Cardiac muscle cell (in vitro differentiated cells and primary cell): ENCODE results near the gene ST6GALNAC5. TPM values are rescaled to one million over a fixed set of nuclear protein-coding genes. Genes with fewer than 3 reads are reported as not detected.

ENCODE experiments used
- DNase-seq, 2 donors: peaks; one replicate each; pipeline versions ENCODE4 v3.0.0 to v3.0.0-alpha.2; 2010 to 2017; ENCODE audit warnings: low read depth in 1 of 2, low spot score in 1 of 2
- H3K27ac ChIP-seq: fragments of 200-600 bp; sonication (generic); 2 replicates; pipeline ENCODE4 v1.5.1; 2016
- H3K27me3 ChIP-seq: fragments of 200-600 bp; sonication (generic); 2 replicates; pipeline ENCODE4 v1.6.0; 2016; ENCODE audit warnings: control low read depth
- H3K36me3 ChIP-seq: fragments of 200-600 bp; sonication (generic); 2 replicates; pipeline ENCODE4 v1.5.1; 2016; ENCODE audit warnings: control low read depth
- H3K4me1 ChIP-seq: fragments of 200-600 bp; sonication (generic); 2 replicates; pipeline ENCODE4 v1.8.1; 2017; ENCODE audit warnings: low read depth, mild to moderate bottlenecking, mixed run types
- H3K4me3 ChIP-seq: fragments of 200-600 bp; sonication (generic); 2 replicates; pipeline ENCODE4 v1.5.1; 2016; ENCODE audit warnings: mild to moderate bottlenecking
- H3K9me3 ChIP-seq: fragments of 200-600 bp; sonication (generic); 2 replicates; pipeline ENCODE4 v1.5.1; 2017; ENCODE audit warnings: low read depth, mild to moderate bottlenecking, control low read depth
- polyA plus RNA-seq: library from polyadenylated mRNA; unstranded; fragments of >200 nt; fragmentation: Nextera tagmentation; extraction: Ambion mirVana; gene quantifications from 2 replicates; pipeline ENCODE4 v1.2.1, GENCODE V29; 2016
- total RNA-seq: library from RNA; depleted of rRNA; stranded (reverse); fragments of >200 nt; gene quantifications from 2 replicates; pipeline ENCODE4 v1.2.3, GENCODE V29; 2016
- TF ChIP-seq, protein P1 (sequence below): IDR thresholded peaks from 2 replicates; pipeline ENCODE4 v1.5.1; 2012; ENCODE audit warnings: low read depth, mild to moderate bottlenecking, low read length

The ST6GALNAC5 gene
- total and polyA plus RNA-seq, 2 experiments from 2014 or later, result 1.5 to 4.0 TPM

DNA sequence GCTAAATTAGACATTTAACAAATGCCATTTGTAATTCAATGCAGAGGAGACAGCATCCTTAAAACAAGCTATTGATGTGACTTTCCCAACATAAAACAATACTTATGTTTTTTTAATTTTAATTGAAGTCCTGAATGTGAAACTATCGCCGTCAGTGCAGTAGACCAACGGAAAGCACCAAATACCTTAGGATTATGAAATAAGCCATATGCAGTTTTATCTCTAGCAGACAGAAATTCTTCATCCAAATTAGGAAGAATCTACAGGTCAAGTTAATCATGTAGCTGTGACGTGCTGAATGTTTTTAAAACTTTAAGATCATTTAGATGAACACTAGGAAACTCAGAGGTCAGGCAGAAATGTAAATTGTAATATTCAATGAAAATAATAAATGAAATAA is 714 bp upstream of the ST6GALNAC5 start:
- TF ChIP-seq, protein P1, sequence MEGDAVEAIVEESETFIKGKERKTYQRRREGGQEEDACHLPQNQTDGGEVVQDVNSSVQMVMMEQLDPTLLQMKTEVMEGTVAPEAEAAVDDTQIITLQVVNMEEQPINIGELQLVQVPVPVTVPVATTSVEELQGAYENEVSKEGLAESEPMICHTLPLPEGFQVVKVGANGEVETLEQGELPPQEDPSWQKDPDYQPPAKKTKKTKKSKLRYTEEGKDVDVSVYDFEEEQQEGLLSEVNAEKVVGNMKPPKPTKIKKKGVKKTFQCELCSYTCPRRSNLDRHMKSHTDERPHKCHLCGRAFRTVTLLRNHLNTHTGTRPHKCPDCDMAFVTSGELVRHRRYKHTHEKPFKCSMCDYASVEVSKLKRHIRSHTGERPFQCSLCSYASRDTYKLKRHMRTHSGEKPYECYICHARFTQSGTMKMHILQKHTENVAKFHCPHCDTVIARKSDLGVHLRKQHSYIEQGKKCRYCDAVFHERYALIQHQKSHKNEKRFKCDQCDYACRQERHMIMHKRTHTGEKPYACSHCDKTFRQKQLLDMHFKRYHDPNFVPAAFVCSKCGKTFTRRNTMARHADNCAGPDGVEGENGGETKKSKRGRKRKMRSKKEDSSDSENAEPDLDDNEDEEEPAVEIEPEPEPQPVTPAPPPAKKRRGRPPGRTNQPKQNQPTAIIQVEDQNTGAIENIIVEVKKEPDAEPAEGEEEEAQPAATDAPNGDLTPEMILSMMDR, result no peak
- Histone ChIP-seq H3K27me3 (peaks cover 59% of the 10 kb centered on the region), H3K27ac (no peak overlapping the region), H3K4me3 (no peak overlapping the region), H3K4me1 (no peaks in the 10 kb centered on the region), H3K9me3 (no peaks in the 10 kb centered on the region), H3K36me3 (no peaks in the 10 kb centered on the region)
- DNase-seq, result peak in 1 of 2 donors; percentile 59

DNA sequence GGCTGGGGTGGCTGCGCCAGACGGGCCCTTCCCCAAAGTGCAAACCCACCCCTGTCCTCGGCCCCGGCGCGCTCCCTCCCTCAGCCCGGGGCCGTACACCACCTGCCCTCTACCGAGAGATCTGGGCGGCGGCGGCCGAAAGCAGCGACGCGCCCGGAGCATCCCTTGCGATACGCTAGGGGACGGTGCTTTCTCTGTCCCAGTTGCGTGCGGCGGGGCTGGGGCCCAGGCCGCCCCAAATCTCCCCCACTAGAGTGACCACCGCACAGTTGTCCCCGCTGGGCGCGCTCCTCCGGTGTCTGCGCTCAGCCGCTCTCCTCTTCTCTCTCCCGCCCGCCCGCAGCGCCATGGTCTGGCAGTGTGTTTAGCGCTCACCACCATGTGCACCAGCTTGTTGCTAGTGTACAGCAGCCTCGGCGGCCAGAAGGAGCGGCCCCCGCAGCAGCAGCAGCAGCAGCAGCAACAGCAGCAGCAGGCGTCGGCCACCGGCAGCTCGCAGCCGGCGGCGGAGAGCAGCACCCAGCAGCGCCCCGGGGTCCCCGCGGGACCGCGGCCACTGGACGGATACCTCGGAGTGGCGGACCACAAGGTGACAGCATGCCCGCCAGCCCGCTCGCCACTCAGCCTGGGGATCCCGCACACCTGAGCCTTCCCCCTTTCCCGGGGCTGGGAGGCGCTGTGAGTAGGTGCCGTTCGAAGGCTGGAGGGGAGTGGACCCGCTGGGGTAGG is 1.0 kb downstream of the ST6GALNAC5 start:
- peaks cover 60% of the 10 kb centered on the region for H3K27me3 ChIP-seq
- no peaks in the 10 kb centered on the region for H3K9me3 ChIP-seq
- no peaks in the 10 kb centered on the region for H3K36me3 ChIP-seq
- TF ChIP-seq, protein P1, result peak; percentile 15
- DNase-seq, result peak; percentile 50 to 69
- no peaks in the 10 kb centered on the region for H3K4me1 ChIP-seq
- H3K27ac ChIP-seq, result no peak overlapping the region
- peak overlapping the region; percentile 62 for H3K4me3 ChIP-seq

DNA sequence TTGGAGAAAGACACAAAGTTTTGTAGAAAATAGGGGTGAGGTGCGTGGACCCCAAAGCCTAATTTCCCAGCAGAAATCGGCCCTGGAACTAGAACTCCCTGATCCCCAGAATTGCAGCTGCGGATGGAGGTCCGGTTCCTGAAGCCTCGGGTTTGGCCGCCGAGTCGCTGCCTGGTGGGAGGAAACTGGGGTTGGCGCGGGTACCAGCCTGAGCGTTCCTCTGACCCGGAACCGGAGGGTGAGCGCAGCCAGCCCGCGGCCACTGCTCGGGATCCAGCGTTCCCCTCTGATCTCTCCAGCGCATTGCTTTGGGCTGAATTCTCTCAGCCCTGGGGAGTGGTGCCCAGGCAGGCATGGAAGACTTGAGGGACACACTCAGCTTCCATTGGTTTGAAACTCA is 1.6 kb downstream of the ST6GALNAC5 start:
- Histone ChIP-seq H3K27me3 (peaks cover 60% of the 10 kb centered on the region), H3K4me3 (peak overlapping the region; percentile 62), H3K36me3 (no peaks in the 10 kb centered on the region), H3K27ac (no peak overlapping the region), H3K4me1 (no peaks in the 10 kb centered on the region), H3K9me3 (no peaks in the 10 kb centered on the region)
- peak in 1 of 2 donors; percentile 23 for DNase-seq
- TF ChIP-seq, protein P1, result no peak

DNA sequence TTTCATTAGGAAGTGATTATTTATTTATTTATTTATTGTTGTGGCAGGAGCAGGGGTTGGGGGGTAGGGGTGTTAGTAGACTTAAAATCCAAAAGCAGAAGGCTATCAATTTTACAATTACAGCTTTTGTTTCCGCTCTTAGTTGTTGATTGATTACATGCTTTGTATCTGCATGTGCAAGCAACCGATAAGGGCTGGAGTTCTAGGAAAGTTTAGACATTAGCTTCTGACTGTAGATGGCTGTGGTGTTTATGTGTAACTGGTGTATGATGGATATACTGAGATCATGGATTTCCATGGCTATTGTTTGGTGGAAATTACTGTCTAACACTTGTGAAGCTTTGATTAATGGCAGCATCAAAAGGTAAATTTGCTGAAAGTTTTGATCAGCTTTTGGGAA is 2.8 kb downstream of the ST6GALNAC5 start:
- H3K27me3 ChIP-seq, result peaks cover 54% of the 10 kb centered on the region
- H3K36me3 ChIP-seq, result no peaks in the 10 kb centered on the region
- TF ChIP-seq, protein P1, result no peak
- no peak for DNase-seq
- H3K27ac ChIP-seq, result no peak overlapping the region
- H3K4me3 ChIP-seq, result no peak overlapping the region
- H3K9me3 ChIP-seq, result no peaks in the 10 kb centered on the region
- no peaks in the 10 kb centered on the region for H3K4me1 ChIP-seq

DNA sequence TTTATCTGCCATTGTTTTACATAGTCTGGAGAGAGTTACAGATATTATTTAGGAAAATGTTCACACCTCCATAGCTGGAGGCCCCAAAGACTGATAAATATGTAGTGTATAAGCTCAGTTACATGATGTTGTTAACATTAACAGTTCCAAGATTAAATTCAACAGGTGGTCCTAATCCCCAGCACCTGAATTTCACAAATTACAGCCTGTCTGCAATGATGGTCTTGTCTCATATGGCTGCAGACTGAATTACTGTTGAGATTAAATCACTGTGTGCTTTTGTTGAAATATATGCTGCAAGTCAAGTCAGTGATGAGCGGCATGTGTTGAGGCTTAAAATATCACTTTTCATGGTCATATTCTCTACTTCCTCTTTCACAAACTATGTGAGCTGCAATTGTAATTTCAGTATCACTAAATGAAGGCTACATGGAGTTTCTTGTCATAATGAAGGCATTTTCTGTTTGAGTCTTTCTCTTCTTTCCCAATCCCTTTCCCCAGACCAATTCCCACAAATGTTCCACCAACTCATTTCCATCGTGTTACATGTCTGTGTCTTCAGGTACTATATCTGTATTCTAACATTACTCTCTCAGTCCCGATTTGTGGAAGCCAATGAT is 4.2 kb downstream of the ST6GALNAC5 start:
- no peak for DNase-seq
- Histone ChIP-seq H3K4me3 (no peak overlapping the region), H3K36me3 (no peaks in the 10 kb centered on the region), H3K9me3 (no peaks in the 10 kb centered on the region), H3K27ac (no peak overlapping the region), H3K4me1 (no peaks in the 10 kb centered on the region), H3K27me3 (peaks cover 43% of the 10 kb centered on the region)
- TF ChIP-seq, protein P1, result no peak
